Body of pancreas (tissue), 4 donors: ENCODE results near the gene BABAM2.
"Not testable (repeated sequence)": the region's sequence is repeated elsewhere in the genome, so short reads cannot be mapped to it uniquely, and the experiment has no call there.

Experiments used
- CTCF ChIP-seq, 7 experiments: fragments of 450-650 bp in 4 of 7; fragments of 200-600 bp in 3 of 7; sonication (generic) in 3 of 7; IDR thresholded peaks; one replicate each; pipeline ENCODE4 v1.5.1; 2016 to 2019; ENCODE audit warnings: antibody characterized with exemption in 7 of 7
- POLR2A ChIP-seq, 3 donors: fragments of 450-650 bp; IDR thresholded peaks; one replicate each; pipeline ENCODE4 v1.6.1; 2016; ENCODE audit warnings: antibody characterized with exemption in 3 of 3, mild to moderate bottlenecking in 2 of 3

GRCh38 chr2:27968957-27969356 lies 78.4 kb downstream of the BABAM2 start:
- not testable (repeated sequence) for TF ChIP-seq CTCF, POLR2A (IDR thresholded peaks at IDR 0.05)
